Spleen (tissue), 11 donors: Measurements from ENCODE around the gene RSPO1. TPM values are rescaled to one million over a fixed set of nuclear protein-coding genes. Genes with fewer than 3 reads are reported as not detected.

ENCODE experiments used
- DNase-seq: peaks from one replicate; pipeline ENCODE4 v3.0.0-alpha.2; 2020
- H3K27ac ChIP-seq, 8 donors: fragments of 200-600 bp; sonication (generic) in 7 of 8; 1 replicate in 4 of 8; 2 replicates in 4 of 8; pipeline versions ENCODE4 v1.5.0 to v1.8.0; 2016 to 2021; ENCODE audit warnings: inconsistent platforms in 4 of 8, mild to moderate bottlenecking in 4 of 8, moderate library complexity in 1 of 8
- H3K27me3 ChIP-seq, 7 donors: fragments of 200-600 bp; sonication (generic) in 6 of 7; replicated peaks in 1 of 7; 1 replicate in 4 of 7; 2 replicates in 3 of 7; pipeline versions ENCODE4 v1.5.0 to v1.8.0; 2016 to 2021; ENCODE audit warnings: inconsistent platforms in 3 of 7, mild to moderate bottlenecking in 1 of 7
- H3K36me3 ChIP-seq, 6 donors: fragments of 200-600 bp; sonication (generic) in 5 of 6; 1 replicate in 4 of 6; 2 replicates in 2 of 6; pipeline versions ENCODE4 v1.5.0 to v1.8.0; 2016 to 2021; ENCODE audit warnings: inconsistent platforms in 2 of 6
- H3K4me1 ChIP-seq, 6 donors: fragments of 200-600 bp; sonication (generic) in 5 of 6; 1 replicate in 3 of 6; 2 replicates in 3 of 6; pipeline versions ENCODE4 v1.5.0 to v1.8.0; 2016 to 2021; ENCODE audit warnings: inconsistent platforms in 3 of 6
- H3K4me3 ChIP-seq, 8 donors: fragments of 200-600 bp; sonication (generic) in 7 of 8; 1 replicate in 4 of 8; 2 replicates in 4 of 8; pipeline versions ENCODE4 v1.5.0 to v1.8.0; 2016 to 2021; ENCODE audit warnings: inconsistent platforms in 4 of 8, mild to moderate bottlenecking in 4 of 8, moderate library complexity in 2 of 8
- H3K9me3 ChIP-seq, 8 donors: fragments of 200-600 bp; sonication (generic) in 7 of 8; 1 replicate in 4 of 8; 2 replicates in 4 of 8; pipeline versions ENCODE4 v1.5.0 to v1.8.0; 2016 to 2021; ENCODE audit warnings: inconsistent platforms in 4 of 8
- POLR2A ChIP-seq, 3 donors: fragments of 450-650 bp; IDR thresholded peaks; one replicate each; pipeline ENCODE4 v1.5.1; 2017; ENCODE audit warnings: antibody characterized with exemption in 3 of 3, mild to moderate bottlenecking in 1 of 3
- POLR2AphosphoS5 ChIP-seq, 3 donors: sonication (generic); formaldehyde crosslinking; IDR thresholded peaks; one replicate each; pipeline ENCODE4 v1.5.1; 2017; ENCODE audit warnings: antibody characterized with exemption in 3 of 3
- WGBS, 5 donors: extraction: QIAGEN DNeasy Blood & Tissue Kit in 3 of 5; methylation state at CpG; one replicate each; pipeline versions ENCODE4 v1.1.5 to v1.1.7; 2013 to 2018; 5-methylcytosine and 5-hydroxymethylcytosine counted together
- intact Hi-C: fragments of 100-400 bp; cut with DNase I; formaldehyde crosslinking; loops from one replicate; pipeline ENCODE4 v1.15.0; 2023; ENCODE audit warnings: low total_unique reads
- polyA plus RNA-seq, 3 donors: library from polyadenylated mRNA; stranded (reverse); fragments of 200-250 nt; gene quantifications; one replicate each; pipeline ENCODE4 v1.2.1, GENCODE V29; 2013
- total RNA-seq, 7 donors: library from RNA; depleted of rRNA in 3 of 7; stranded (reverse); fragments of >200 nt in 3 of 7; fragmentation: NEBNext Ultra II Directional in 4 of 7; extraction: Animal tissue kit (Norgen Biotek cat#: 25700) in 4 of 7; gene quantifications; one replicate each; pipeline versions ENCODE4 v1.1.0 to v1.2.1, GENCODE V29; 2016 to 2021
- TF ChIP-seq, protein P1 (sequence below), 11 experiments: fragments of 200-600 bp in 7 of 11; fragments of 450-650 bp in 4 of 11; sonication (generic) in 4 of 11; IDR thresholded peaks in 8 of 11; conservative IDR thresholded peaks in 3 of 11; 1 replicate in 7 of 11; 2 replicates in 4 of 11; pipeline versions ENCODE4 v1.4.0 to v1.8.0; 2016 to 2021; ENCODE audit warnings: antibody characterized with exemption in 11 of 11, inconsistent platforms in 4 of 11, mild to moderate bottlenecking in 1 of 11
- donor health status: healthy with polysubstance abuse.
- donor health status: DM: no; HTN: no; CAD: no; lungs with moderate emphysema.
- donor health status: DM: no; HTN: no; CAD: no.
- donor health status: Bipolar disorder and iron deficiency.
- donor health status: healthy.
- donor health status: DM: no; HTN: no; CAD: no.
- donor health status: DM: yes; HTN: yes; CAD: no.

RSPO1 gene
- total and polyA plus RNA-seq, 10 donors: 0.20 to 1.0 (median 0.48) TPM; not detected in 1

DNA sequence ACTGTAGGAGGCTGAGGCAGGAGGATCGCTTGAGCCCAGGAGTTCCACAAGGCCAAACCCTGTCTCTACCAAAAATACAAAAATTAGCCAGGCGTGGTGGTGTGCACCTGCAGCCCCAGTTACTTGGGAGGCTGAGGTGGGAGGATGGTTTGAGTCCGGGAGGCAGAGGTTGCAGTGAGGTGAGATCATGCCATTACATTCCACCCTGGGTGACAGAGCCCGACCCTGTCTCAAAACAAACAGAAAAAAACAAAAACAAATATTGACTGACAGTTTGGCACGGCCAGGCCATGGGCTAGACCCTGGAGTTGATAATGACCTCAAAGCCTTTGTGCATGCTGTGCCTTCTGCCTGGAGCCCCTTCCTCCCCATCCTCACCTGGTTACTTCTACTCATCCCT, 19.2 kb upstream of the RSPO1 start:
- intact Hi-C loops: no loop called here
- TF ChIP-seq POLR2A (IDR thresholded peaks at IDR 0.05) (no peak), POLR2AphosphoS5 (IDR thresholded peaks at IDR 0.05) (no peak)
- TF ChIP-seq, protein P1, sequence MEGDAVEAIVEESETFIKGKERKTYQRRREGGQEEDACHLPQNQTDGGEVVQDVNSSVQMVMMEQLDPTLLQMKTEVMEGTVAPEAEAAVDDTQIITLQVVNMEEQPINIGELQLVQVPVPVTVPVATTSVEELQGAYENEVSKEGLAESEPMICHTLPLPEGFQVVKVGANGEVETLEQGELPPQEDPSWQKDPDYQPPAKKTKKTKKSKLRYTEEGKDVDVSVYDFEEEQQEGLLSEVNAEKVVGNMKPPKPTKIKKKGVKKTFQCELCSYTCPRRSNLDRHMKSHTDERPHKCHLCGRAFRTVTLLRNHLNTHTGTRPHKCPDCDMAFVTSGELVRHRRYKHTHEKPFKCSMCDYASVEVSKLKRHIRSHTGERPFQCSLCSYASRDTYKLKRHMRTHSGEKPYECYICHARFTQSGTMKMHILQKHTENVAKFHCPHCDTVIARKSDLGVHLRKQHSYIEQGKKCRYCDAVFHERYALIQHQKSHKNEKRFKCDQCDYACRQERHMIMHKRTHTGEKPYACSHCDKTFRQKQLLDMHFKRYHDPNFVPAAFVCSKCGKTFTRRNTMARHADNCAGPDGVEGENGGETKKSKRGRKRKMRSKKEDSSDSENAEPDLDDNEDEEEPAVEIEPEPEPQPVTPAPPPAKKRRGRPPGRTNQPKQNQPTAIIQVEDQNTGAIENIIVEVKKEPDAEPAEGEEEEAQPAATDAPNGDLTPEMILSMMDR (IDR thresholded peaks at IDR 0.05 in 8 of 11, conservative IDR thresholded peaks at IDR 0.05 in 3 of 11): no peak

GRCh38 chr1:37652976-37653375, 18.3 kb upstream of the RSPO1 start:
- H3K27me3 ChIP-seq: peaks cover 0 to 12% (median 0%) of the 10 kb centered on the region in 7 donors
- TF ChIP-seq POLR2AphosphoS5 (IDR thresholded peaks at IDR 0.05) (no peak), POLR2A (IDR thresholded peaks at IDR 0.05) (no peak)
- TF ChIP-seq, protein P1 (IDR thresholded peaks at IDR 0.05 in 8 of 11, conservative IDR thresholded peaks at IDR 0.05 in 3 of 11): no peak
- no peak overlapping the region for H3K4me3 ChIP-seq
- peak; percentile 18 for DNase-seq
- no peak overlapping the region for H3K27ac ChIP-seq
- no peaks in the 10 kb centered on the region for H3K36me3 ChIP-seq
- WGBS, 5 donors: 68 to 80% (median 71%) methylated on average over 1 to 2 of the region's 2 CpGs
- intact Hi-C loops: no loop called here
- no peaks in the 10 kb centered on the region for H3K9me3 ChIP-seq
- no peaks in the 10 kb centered on the region for H3K4me1 ChIP-seq

More for the DNA sequence above, 19.2 kb upstream of the RSPO1 start:
- DNase-seq: no peak
- Histone ChIP-seq H3K27ac (no peak overlapping the region), H3K4me1 (no peaks in the 10 kb centered on the region), H3K4me3 (no peak overlapping the region), H3K9me3 (no peaks in the 10 kb centered on the region), H3K36me3 (no peaks in the 10 kb centered on the region), H3K27me3 (peaks cover 0 to 13% (median 0%) of the 10 kb centered on the region in 7 donors)
- WGBS, 5 donors: 62 to 80% (median 76%) methylated on average over 5 of the region's 5 CpGs

GRCh38 chr1:37651803-37652202, 17.1 kb upstream of the RSPO1 start:
- Histone ChIP-seq H3K27me3 (peaks cover 0 to 13% (median 0%) of the 10 kb centered on the region in 7 donors), H3K4me3 (no peak overlapping the region), H3K4me1 (no peaks in the 10 kb centered on the region), H3K27ac (no peak overlapping the region), H3K36me3 (no peaks in the 10 kb centered on the region), H3K9me3 (no peaks in the 10 kb centered on the region)
- DNase-seq: peak; percentile 58
- intact Hi-C loops: no loop called here
- 77 to 91% (median 87%) methylated on average over 10 of the region's 10 CpGs for WGBS, 5 donors
- TF ChIP-seq POLR2AphosphoS5 (IDR thresholded peaks at IDR 0.05) (no peak), POLR2A (IDR thresholded peaks at IDR 0.05) (no peak)
- TF ChIP-seq, protein P1 (IDR thresholded peaks at IDR 0.05 in 8 of 11, conservative IDR thresholded peaks at IDR 0.05 in 3 of 11): no peak

GRCh38 chr1:37650721-37651120, 16.0 kb upstream of the RSPO1 start:
- TF ChIP-seq POLR2AphosphoS5 (IDR thresholded peaks at IDR 0.05): no peak
- TF ChIP-seq, protein P1 (IDR thresholded peaks at IDR 0.05 in 8 of 11, conservative IDR thresholded peaks at IDR 0.05 in 3 of 11): no peak
- no peak for TF ChIP-seq POLR2A (IDR thresholded peaks at IDR 0.05)
- peak; percentile 40 for DNase-seq
- Histone ChIP-seq H3K4me1 (no peaks in the 10 kb centered on the region), H3K4me3 (no peak overlapping the region), H3K9me3 (no peaks in the 10 kb centered on the region), H3K27me3 (peaks cover 0 to 24% (median 0%) of the 10 kb centered on the region in 7 donors), H3K36me3 (no peaks in the 10 kb centered on the region), H3K27ac (no peak overlapping the region)
- intact Hi-C loops: no loop called here
- WGBS, 5 donors: 63 to 88% (median 73%) methylated on average over 2 to 5 of the region's 5 CpGs
